ENCODE measurements around the gene PLD1.
"Not testable (repeated sequence)": the region's sequence is repeated elsewhere in the genome, so short reads cannot be mapped to it uniquely, and the experiment has no call there.

Gene PLD1

DNA sequence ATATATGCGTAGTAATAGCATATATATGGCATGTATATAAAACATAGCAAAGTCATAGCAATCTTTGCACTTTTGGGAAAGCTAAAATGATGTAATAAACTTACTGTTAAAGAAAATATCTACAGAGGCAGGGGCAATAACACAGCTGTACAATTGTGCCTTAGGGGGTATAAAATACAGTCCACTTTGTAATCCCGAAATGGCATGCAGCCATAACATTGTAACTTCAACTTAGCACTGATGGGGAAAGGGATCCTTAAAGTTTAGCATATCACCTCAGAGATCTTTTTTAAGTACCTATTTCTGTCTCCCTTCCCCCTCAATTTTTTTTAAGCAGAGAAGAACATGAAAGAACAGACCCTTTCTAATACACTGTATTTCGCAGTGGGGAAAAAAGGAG, 40.8 kb downstream of the PLD1 start:
- DNase-seq (ENCODE audit: low read depth): no peak

DNA sequence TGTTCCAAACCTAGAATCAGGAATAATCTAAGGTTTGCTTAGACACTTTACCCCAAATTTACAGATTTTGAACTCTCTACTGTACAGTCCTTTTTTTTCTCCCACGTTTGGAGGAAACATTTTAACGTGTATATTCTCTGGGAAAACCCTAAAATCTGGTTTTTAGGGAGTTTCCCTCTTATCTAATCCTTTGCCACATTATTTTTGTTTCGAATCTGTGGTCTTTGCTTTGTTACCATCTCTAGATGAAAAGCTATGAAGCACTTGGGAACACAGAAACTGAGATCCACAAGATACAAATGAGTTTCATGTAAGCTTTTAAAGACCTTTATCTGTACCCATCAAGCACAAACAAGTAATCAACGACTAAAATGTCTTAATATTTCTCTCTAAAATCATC, 41.3 kb downstream of the PLD1 start:
- no peak for DNase-seq (ENCODE audit: low read depth)

DNA sequence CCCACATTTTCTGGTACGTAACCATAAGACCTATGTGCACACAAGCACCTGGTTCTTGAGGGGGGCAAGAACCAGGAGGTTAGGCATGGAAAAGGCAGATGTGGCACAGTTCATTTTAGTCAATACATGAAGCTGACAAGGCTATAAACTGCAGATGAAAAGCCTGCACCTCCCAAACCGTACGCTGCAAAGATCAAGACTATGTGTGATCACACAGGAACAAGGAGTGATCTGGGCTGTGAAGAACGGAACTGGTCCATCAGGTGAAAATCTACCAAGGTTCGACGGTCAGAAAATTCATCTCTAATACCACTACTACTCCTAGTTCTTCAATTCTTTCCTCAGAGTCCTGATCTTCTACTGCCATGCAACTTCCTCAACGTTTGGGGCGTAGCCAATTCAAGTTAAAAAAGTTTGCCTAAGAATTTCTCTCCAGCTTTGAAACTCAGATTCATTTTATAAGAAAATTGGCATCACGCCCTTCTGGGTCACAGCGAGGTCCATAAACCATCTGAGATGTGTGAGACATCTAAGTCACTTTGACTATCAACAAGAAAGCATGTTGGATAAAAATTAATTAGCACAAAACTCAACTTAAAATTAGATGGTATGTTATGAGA, 41.9 kb downstream of the PLD1 start:
- no peak for DNase-seq (ENCODE audit: low read depth)

DNA sequence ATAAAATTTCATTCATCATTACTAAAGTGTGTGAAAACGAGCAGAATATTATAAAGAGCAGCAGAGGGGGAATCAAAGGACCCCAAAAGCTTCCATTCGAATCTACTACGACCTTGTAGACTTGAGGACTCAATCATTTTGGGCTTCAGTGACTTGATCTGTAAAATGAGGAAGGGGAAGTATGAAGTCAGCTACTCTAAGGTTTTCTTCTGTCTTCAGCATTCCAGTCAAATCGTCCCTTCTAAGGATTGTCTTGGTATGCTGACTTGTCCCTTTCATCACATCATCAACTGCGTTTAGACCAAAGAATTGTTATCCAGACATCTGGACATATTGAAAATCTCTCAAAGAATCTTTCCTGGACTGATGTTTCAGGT, 44.8 kb downstream of the PLD1 start:
- no peak for DNase-seq (ENCODE audit: low read depth)

DNA sequence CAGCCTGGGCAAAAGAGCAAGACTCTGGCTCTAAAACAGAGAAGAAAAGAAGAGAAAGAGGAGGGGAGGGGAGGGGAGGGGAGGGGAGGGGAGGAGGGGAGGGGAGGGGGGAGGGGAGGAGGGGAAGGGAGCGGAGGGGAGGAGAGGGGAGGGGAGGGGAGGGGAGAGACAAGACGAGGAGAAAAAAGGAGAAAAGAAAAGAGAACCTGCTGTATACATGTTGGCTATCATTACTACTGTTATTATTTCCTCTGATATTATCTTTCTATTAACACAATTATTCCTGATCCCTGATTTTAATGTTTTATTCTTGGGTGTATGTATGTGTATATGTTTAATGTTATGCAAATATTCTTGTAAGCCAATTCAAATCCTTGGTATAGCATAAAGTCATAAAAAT, 46.9 kb downstream of the PLD1 start:
- no peak for DNase-seq (ENCODE audit: low read depth)

DNA sequence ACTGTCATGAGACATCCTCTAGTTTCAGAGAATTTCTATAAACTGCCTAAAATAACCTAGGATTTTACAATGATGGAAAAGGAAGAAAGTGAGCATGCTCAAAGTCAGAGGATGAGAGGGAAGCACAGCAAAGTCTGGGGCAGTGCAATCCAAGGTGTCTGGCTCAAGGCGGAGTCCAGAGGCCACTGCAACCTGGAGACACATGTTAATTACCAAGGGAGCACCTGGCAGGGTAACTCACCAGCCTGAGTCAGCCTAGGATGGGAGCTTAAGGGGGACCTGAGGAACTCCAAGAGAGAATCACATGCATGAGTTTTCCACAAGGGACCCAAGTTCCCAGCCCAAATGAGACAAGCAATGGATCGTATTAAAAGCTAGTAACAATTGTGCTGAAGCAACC, 49.8 kb downstream of the PLD1 start:
- no peak for DNase-seq (ENCODE audit: low read depth)

DNA sequence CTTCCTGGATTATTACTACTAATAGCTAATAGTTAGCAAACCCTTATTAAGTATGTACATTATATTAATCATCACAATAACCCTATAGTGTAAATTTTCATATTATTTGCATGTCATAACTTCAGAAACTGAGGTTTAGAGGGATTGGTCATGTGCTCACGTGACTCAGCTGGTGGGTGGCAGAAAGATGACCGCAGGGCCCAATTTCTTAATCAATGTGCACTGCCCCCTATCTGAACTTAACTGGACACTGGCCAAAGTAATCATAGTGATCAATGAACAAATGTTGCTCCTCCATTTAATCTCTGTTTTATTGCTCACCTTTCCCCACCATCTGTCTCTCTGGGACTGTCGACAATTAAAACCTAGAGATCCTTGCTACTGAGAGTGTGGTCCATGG, 52.2 kb downstream of the PLD1 start:
- DNase-seq (ENCODE audit: low read depth): no peak

DNA sequence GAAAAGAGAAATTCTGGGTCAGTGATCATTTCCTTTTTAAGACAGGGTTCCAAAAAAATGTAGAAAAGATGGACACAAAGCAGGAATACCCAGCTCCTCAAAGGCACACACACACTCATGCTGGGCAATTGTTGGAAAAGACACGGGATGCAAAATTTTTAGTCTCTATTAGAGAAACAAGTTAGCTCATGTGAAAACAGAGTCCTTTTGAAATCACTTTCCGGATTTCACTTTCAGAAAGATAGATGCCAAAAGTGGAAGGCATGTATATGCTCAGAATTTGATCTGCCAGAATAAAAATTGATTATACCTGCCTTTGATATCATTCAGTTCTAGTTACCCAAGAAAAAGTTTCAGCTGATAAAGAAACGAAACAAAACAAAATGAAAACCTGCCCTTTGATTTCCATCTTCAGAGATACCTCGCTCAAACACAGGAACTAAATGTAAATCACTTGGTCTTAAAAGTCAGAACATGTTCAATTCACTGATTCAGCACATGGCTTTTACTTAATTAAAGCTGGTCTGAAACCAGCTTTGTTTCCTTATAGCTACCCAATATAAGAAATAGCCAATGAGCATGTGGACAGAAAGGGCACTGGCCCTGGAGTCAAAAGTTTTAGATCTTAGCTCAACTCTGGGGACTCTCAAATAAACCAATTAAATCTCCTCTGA, 52.8 kb downstream of the PLD1 start:
- no peak for DNase-seq (ENCODE audit: low read depth)

DNA sequence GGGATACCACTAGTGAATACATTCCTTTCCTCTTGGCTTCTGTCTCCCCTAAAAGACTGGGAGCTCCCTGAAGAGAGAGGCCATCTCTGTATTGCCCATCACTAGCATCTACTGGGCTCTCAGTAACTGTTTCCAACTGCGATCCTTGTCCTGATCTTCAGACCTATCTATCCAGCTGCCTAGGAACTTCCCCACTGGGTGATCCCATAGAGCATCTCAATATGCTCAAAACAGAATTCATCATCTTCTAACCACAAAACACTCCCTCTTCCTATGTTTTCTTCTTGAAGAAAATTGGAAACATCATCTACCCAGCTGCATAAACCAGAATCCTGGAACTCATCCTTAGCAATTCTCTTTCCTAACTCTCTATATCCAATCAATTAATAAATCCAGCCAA, 54.6 kb downstream of the PLD1 start:
- DNase-seq (ENCODE audit: low read depth): no peak

DNA sequence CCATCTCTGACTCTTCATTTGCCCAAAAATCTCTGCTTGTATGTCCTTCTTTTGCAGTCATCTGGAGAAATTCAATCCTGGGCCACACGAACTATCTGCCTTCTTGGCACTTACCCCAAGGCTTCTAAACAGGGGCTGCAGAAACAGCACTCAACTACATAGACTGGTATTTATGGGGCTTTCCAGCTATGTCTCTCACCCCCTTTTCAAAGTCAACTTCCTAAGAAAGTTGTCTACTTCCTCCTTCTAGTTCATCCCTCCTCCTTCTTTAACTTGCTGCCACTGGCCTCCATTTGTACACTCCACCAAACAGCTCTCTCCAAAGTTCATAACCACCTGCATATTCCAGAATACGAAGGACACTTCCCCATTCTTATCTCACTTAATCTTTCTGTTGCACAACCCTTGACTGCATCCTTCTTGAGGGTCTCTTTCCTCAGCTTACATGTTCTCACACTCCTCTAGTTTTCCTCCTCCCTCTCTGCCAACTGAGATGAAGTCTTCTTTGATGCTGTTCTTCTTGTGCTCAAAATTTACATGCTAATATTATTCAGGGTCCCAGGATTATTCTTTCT, 55.2 kb downstream of the PLD1 start:
- no peak for DNase-seq (ENCODE audit: low read depth)

DNA sequence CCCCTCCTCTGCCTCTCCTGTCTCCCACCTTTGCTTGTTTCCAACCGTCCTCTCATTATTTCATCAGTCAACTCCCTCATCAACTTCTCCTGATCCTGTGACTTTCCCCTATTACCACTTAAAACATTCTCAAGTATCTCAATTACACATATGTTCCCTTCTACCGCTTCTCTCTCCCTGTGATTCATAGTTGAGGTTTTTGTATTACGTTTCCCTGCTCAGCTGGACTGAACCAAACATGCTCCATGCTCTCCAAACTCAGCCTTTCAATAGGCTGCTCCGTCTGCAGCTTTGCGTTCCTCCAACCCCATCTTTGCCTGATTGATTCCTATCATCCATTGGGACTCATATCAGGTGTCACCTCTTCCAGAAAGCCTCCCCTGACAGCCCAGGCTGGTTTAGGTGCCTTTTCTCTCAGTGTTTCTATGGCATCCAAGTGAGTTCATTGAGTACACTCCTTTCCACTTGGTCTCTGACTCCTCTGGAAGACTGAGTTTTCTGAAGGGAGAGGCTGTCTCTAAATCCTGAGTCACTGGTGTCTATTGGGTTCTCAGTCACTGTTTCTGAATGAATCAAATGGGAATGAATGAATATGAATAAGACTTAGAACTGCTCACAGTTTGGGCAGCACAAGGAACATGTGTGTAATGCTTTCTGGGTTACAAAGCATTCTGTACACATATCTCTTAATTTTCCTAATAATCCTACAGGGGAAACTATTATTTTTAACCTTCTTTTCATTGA, 56.4 kb downstream of the PLD1 start:
- DNase-seq (ENCODE audit: low read depth): peak; percentile 4

DNA sequence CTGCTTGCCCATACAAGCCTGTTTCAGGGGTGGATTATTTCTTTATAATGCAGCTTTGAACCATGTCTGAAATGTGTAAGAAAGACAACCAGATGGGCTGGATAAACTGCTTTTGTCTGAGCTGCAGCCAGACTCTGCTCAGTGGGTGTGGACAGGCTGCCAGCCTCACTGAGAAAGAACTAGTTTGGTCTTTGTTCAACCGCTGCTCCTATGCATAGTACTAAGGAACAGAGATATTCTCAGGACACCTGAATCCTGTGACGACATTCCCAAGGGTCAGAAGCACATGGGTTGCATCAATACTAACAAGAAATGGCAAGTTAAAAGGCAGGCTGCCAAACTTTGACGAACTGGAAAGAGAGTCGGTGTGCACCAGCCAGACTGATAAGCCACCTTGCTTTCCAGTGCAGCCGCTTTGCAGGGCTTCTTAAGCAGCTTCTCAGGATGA, 57.2 kb downstream of the PLD1 start:
- DNase-seq (ENCODE audit: low read depth): no peak

DNA sequence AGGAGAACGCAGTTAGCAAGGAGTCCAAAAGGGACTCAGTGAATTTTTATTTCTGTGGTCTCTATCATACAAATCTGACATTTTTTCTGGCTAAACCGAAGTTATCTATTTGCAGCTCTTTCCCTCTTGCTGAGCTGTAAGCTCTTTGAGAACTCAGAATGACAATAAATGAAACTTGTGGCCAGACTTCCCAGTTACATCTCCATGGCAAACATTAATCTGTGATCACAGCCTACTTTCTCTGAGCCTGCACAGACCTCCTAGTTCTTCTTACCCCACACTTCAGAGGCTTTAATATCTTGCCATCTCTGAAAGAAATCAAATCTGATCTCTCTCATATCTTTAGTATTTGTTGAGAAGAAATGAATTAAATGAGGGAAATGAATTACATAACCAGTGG, 58.0 kb downstream of the PLD1 start:
- no peak for DNase-seq (ENCODE audit: low read depth)

DNA sequence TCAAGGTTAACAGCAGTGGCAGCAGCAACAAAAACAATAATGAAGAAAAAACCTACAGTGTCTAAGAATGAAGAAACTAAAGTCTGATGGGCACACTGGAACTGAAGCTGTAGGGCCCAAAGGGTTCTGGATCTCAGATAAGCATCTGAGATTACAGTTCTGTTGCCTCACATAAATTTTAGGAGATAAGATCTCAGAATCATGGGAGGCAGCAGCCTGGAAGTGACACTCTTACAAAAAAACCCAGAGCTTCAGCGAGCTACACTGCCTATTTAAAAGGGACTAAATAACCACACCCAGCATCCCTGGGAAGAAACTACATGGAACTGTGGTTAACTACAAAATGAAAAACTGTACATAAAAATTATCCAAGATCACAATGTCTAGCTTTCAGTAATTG, 61.2 kb downstream of the PLD1 start:
- no peak for DNase-seq (ENCODE audit: low read depth)

DNA sequence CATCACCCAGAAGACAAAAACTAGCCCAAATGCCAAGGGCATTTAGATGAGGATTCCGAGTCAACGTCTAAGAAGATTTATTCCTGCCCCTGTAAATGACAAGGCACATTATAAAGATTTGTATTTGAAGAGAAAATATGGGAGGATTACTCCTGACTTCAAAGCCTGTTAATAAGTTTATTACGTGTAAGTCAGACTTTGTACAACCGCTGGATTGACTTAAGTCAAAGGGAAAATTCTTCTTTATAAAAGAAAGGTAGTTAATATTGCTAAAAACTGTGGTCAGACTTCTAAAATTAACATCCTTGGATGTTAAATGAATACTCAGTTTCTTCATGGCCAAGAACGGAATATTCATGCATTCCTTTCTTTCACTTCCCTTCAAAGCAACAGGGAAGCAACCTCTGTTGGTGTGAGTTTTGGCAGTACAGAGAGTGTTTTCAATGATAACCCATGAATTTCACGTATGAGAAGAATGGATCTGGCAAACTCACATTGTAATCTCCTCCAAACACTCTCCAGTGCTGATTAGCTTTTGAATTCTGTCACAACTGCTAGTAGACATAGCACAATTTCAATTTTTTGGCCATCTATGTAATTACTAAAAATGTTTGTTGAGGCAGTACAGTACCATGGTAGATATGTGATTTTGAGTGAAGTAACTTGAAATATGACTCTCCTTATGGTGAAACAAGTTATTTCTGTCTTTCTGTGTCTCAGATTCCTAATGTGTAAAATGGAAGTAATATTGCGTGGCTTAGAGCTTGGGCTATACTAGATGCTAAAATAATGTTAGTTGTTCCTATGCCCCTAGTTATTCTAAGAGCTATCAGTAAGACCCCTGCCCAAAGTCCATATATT, 62.0 kb downstream of the PLD1 start:
- no peak for DNase-seq (ENCODE audit: low read depth)

DNA sequence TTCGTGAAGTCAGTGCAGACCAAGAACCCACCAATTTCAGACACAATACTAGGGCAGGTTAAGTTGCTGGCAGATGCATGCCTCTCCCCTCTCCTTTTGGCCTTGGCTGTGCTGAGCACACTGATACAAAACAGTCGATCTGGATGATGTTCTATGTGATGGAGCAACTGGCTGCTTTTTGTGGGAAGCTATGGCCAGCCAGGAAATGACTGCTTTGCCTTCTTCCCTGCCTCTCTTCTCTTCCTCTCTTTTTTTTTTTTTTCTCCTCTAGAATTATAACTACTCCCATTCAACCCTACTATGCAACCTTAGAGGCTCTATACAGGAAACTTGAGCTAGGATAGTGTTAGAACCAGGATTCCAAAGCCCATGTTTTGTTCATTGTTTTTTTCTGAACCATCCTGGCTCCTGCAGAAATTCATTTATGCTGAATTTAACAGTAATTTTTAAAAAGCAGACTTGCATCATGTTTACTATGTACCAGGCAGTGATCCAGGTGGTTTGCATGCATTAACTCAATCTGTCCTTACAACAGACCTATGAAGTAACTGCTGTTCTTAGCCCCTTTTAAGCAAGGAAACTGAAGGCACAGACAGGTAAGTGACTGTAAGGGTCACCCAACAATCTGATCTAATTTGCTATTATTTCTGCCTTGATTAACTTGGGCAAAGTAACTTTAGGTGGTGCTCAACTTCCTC, 62.9 kb downstream of the PLD1 start:
- DNase-seq (ENCODE audit: low read depth): no peak

DNA sequence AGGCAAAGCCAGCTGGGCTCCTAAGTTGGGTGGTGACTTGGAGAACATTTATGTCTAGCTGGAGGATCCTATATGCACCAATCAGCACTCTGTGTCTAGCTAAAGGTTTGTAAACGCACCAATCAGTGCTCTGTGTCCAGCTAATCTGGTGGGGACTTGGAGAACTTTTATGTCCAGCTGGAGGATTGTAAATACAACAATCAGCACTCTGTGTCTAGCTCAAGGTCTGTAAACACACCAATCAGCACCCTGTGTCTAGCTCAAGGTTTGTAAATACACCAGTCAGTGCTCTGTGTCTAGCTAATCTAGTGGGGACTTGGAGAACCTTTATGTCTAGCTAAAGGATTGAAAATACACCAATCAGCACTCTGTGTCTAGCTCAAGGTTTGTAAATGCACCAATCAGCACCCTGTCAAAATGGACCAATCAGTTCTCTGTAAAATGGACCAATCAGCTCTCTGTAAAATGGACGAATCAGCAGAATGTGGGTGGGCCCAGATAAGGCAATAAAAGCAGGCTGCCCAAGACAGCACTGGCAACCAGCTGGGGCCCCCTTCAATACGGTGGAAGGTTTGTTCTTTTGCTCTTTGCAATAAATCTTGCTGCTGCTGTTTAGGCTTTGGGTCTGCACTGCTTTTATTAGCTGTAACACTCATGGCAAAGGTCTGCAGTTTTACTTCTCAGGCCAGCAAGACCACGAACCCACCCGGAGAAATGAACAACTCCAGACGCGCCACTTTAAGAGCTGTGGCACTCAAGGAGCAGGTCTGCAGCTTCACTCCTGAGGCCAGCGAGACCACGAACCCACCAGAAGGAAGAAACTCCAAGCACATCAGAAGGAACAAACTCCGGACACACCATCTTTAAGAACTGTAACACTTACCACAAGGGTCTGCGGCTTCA, 63.7 kb downstream of the PLD1 start:
- not testable (repeated sequence) for DNase-seq (ENCODE audit: low read depth)

DNA sequence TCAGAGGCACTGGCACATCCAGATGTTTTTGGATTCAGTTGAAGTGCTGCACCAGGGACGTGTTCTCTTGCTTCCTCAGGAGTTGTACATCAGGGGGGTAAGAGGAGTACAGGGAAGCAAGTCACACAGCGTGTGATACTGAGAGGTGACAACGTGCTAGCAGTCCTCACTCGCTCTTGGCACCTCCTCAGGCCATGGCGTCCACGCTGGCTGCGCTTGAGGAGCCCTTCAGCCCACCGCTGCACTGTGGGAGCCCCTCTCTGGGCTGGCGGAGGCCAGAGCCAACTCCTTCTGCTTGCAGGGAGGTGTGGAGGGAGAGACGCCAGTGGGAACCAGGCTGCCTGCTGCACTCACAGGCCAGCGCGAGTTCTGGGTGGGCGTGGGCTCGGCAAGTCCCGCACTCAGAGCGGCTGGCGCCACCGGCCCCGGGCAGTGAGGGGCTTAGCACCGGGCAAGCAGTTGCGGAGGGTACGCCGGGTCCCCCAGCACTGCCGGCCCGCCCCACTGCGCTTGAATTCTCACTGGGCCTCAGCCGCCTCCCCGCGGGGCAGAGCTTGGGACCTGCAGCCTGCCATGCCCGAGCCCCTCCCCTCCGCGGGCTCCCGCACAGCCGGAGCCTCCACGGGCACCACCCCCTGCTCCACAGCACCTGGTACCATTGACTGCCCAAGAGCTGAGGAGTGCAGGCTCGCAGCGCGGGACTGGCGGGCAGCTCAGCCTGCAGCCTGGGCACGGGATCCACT, 64.5 kb downstream of the PLD1 start:
- DNase-seq (ENCODE audit: low read depth): no peak

DNA sequence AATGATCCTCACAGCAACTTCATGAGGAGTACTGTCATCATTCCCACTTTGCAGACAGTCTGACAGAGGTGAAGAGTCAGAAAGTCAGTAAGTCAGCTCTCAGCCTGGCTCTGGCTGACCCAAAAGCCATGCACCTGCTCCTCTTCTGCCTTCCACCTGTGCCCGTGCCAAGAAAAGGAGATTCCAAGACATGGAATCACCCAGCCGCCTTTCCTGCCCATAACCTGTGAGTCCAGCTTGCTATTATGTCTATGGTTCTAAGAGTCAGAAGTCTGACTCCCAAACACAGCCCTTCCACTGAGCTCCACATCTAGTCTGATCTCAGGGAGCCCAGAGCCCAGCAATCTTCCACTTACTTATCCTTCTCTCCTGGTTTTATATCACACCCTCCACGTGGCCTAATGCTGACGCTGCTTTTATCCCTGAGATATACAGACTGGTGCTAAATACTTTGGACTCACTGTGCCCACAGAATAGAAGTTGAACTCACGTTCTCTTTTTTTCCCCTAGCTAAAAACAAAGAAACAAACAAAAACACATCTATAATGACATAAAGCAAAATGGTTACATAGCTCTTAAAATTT, 66.0 kb downstream of the PLD1 start:
- DNase-seq (ENCODE audit: low read depth): no peak

Measured in activated T-cell treated with anti-CD3 and anti-CD28 coated beads for 48 hours (primary cell).